ENCODE data around the gene PLPPR2. TPM values are rescaled to one million over a fixed set of nuclear protein-coding genes. Genes with fewer than 3 reads are reported as not detected.

PLPPR2 gene
- polyA plus RNA-seq, 1 donor from 2014 or later, result 44.1 TPM

- H3K36me3 ChIP-seq (ENCODE audit: insufficient read depth, low read length), result peaks cover 2% of the 10 kb centered on the region
- no peak for TF ChIP-seq TAF1 (IDR thresholded peaks at IDR 0.05; ENCODE audit: low read depth)
- no peaks in the 10 kb centered on the region for H4K20me1 ChIP-seq (ENCODE audit: insufficient read depth)
- no peaks in the 10 kb centered on the region for H3F3A ChIP-seq (ENCODE audit: insufficient read depth, low read length, poor library complexity, severe bottlenecking)
- H3K27me3 ChIP-seq (ENCODE audit: insufficient read depth, low read depth, low read length), result no peaks in the 10 kb centered on the region
- H3K9me3 ChIP-seq (ENCODE audit: low read length), result no peaks in the 10 kb centered on the region
- H2AFZ ChIP-seq (ENCODE audit: low read depth, low read length), result no peak overlapping the region
- H3K9me2 ChIP-seq (ENCODE audit: insufficient read depth, low read length), result no peaks in the 10 kb centered on the region
- H3K27ac ChIP-seq (ENCODE audit: low read length), result no peak overlapping the region
- no peaks in the 10 kb centered on the region for H3K79me2 ChIP-seq (replicated peaks; ENCODE audit: insufficient read depth, low read length)
- no peak overlapping the region for H3K4me2 ChIP-seq (ENCODE audit: low read length)
- no peak overlapping the region for H3K9ac ChIP-seq (ENCODE audit: low read length)
- H3K4me3 ChIP-seq (ENCODE audit: low read length), result no peak overlapping the region
These were observed 12.3 kb downstream of the PLPPR2 start for GRCh38 chr19:11367528-11367927.

DNA sequence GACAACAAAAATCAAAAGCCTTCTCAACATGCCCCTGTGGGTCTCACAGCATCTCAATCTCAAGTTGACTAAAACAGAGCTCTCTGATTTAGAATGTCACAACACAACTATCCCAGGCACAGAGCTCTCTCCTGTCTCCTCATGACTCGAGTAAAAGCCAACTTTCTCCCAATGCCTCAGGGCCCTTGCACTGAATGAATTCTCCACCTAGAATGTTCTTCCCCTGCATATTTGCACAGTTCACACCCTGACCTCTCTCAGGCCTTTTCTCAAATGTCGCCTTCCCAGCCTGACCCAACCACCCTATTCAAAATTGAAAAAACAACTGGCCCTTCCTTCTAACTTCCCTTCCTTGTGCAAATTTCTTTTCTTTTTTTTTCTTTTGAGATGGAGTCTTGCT, 15.5 kb downstream of the PLPPR2 start:
- no peaks in the 10 kb centered on the region for H3K79me2 ChIP-seq (replicated peaks; ENCODE audit: insufficient read depth, low read length)
- no peak overlapping the region for H3K27ac ChIP-seq (ENCODE audit: low read length)
- no peak overlapping the region for H3K4me2 ChIP-seq (ENCODE audit: low read length)
- H2AFZ ChIP-seq (ENCODE audit: low read depth, low read length), result no peak overlapping the region
- no peaks in the 10 kb centered on the region for H4K20me1 ChIP-seq (ENCODE audit: insufficient read depth)
- H3K9me3 ChIP-seq (ENCODE audit: low read length), result no peaks in the 10 kb centered on the region
- peaks cover 9% of the 10 kb centered on the region for H3F3A ChIP-seq (ENCODE audit: insufficient read depth, low read length, poor library complexity, severe bottlenecking)
- no peaks in the 10 kb centered on the region for H3K27me3 ChIP-seq (ENCODE audit: insufficient read depth, low read depth, low read length)
- no peak overlapping the region for H3K4me3 ChIP-seq (ENCODE audit: low read length)
- no peaks in the 10 kb centered on the region for H3K36me3 ChIP-seq (ENCODE audit: insufficient read depth, low read length)
- no peak for TF ChIP-seq POLR2AphosphoS5 (IDR thresholded peaks at IDR 0.05)
- no peaks in the 10 kb centered on the region for H3K9me2 ChIP-seq (ENCODE audit: insufficient read depth, low read length)
- no peak overlapping the region for H3K9ac ChIP-seq (ENCODE audit: low read length)

- Histone ChIP-seq H3K9ac (ENCODE audit: low read length) (peak overlapping the region; percentile 94), H4K20me1 (ENCODE audit: insufficient read depth) (no peaks in the 10 kb centered on the region), H3F3A (ENCODE audit: insufficient read depth, low read length, poor library complexity, severe bottlenecking) (peaks cover 9% of the 10 kb centered on the region), H3K79me2 (replicated peaks; ENCODE audit: insufficient read depth, low read length) (no peaks in the 10 kb centered on the region), H3K27me3 (ENCODE audit: insufficient read depth, low read depth, low read length) (no peaks in the 10 kb centered on the region), H3K27ac (ENCODE audit: low read length) (peak overlapping the region; percentile 100), H3K9me2 (ENCODE audit: insufficient read depth, low read length) (no peaks in the 10 kb centered on the region), H3K9me3 (ENCODE audit: low read length) (no peaks in the 10 kb centered on the region), H2AFZ (ENCODE audit: low read depth, low read length) (peak overlapping the region; percentile 65), H3K4me2 (ENCODE audit: low read length) (peak overlapping the region; percentile 94), H3K4me3 (ENCODE audit: low read length) (peak overlapping the region; percentile 71), H3K36me3 (ENCODE audit: insufficient read depth, low read length) (no peaks in the 10 kb centered on the region)
- TF ChIP-seq POLR2AphosphoS5 (IDR thresholded peaks at IDR 0.05) (peak; percentile 78), EZH2 (IDR thresholded peaks at IDR 0.05; ENCODE audit: borderline replicate concordance, insufficient read depth, low read length, poor library complexity, severe bottlenecking) (no peak), EP300 (conservative IDR thresholded peaks at IDR 0.05; ENCODE audit: poor library complexity, severe bottlenecking) (peak; percentile 86), SMC3 (conservative IDR thresholded peaks at IDR 0.05; ENCODE audit: poor library complexity) (peak; percentile 62), MXI1 (conservative IDR thresholded peaks at IDR 0.05; ENCODE audit: poor library complexity, severe bottlenecking) (peak; percentile 99), TAF1 (IDR thresholded peaks at IDR 0.05; ENCODE audit: low read depth) (peak; percentile 85), RAD21 (conservative IDR thresholded peaks at IDR 0.05) (peak; percentile 62)
- TF ChIP-seq, protein P1, sequence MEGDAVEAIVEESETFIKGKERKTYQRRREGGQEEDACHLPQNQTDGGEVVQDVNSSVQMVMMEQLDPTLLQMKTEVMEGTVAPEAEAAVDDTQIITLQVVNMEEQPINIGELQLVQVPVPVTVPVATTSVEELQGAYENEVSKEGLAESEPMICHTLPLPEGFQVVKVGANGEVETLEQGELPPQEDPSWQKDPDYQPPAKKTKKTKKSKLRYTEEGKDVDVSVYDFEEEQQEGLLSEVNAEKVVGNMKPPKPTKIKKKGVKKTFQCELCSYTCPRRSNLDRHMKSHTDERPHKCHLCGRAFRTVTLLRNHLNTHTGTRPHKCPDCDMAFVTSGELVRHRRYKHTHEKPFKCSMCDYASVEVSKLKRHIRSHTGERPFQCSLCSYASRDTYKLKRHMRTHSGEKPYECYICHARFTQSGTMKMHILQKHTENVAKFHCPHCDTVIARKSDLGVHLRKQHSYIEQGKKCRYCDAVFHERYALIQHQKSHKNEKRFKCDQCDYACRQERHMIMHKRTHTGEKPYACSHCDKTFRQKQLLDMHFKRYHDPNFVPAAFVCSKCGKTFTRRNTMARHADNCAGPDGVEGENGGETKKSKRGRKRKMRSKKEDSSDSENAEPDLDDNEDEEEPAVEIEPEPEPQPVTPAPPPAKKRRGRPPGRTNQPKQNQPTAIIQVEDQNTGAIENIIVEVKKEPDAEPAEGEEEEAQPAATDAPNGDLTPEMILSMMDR (IDR thresholded peaks at IDR 0.05; ENCODE audit: poor library complexity, severe bottlenecking), result peak; percentile 12
- TF ChIP-seq, protein P2, sequence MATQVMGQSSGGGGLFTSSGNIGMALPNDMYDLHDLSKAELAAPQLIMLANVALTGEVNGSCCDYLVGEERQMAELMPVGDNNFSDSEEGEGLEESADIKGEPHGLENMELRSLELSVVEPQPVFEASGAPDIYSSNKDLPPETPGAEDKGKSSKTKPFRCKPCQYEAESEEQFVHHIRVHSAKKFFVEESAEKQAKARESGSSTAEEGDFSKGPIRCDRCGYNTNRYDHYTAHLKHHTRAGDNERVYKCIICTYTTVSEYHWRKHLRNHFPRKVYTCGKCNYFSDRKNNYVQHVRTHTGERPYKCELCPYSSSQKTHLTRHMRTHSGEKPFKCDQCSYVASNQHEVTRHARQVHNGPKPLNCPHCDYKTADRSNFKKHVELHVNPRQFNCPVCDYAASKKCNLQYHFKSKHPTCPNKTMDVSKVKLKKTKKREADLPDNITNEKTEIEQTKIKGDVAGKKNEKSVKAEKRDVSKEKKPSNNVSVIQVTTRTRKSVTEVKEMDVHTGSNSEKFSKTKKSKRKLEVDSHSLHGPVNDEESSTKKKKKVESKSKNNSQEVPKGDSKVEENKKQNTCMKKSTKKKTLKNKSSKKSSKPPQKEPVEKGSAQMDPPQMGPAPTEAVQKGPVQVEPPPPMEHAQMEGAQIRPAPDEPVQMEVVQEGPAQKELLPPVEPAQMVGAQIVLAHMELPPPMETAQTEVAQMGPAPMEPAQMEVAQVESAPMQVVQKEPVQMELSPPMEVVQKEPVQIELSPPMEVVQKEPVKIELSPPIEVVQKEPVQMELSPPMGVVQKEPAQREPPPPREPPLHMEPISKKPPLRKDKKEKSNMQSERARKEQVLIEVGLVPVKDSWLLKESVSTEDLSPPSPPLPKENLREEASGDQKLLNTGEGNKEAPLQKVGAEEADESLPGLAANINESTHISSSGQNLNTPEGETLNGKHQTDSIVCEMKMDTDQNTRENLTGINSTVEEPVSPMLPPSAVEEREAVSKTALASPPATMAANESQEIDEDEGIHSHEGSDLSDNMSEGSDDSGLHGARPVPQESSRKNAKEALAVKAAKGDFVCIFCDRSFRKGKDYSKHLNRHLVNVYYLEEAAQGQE (IDR thresholded peaks at IDR 0.05; ENCODE audit: borderline replicate concordance), result peak; percentile 90
These were observed 18.1 kb downstream of the PLPPR2 start for GRCh38 chr19:11373166-11373884.
